ENCODE data around the gene CDH5. TPM values are rescaled to one million over a fixed set of nuclear protein-coding genes. Genes with fewer than 3 reads are reported as not detected.
"Not testable (repeated sequence)": the region's sequence is repeated elsewhere in the genome, so short reads cannot be mapped to it uniquely, and the experiment has no call there.

CDH5 gene
- total and polyA plus RNA-seq, 2 donors from 2014 or later = 13.9 to 41.3 TPM

DNA sequence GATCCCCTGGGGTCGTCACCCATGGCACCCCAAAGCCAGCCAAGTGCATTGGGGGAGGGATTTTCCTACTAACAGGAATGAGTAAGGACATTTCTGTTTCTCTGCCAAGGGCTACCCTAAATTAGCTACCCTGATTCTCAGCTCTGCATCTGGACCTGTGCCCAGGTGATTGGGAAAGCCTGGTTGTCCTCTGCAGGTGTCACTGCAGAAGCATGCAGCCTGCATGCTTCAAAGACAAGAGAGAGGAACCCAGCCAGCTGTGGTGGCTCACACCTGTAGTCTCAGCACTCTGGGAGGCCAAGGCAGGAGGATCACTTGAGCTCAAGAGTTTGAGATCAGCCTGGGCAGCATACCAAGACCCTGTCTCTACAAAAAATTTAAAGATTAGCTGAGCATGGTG, 80.2 kb downstream of the CDH5 start:
- intact Hi-C loops (cut with DNase I) = no loop called here
- H3K9ac ChIP-seq (ENCODE audit: low read length in 3 of 3) = no peak overlapping the region
- H3K27me3 ChIP-seq (ENCODE audit: control insufficient read depth, insufficient read depth, low read length) = no peaks in the 10 kb centered on the region
- H3K4me1 ChIP-seq (ENCODE audit: control insufficient read depth in 2 of 3, insufficient read depth in 2 of 3, low read depth in 1 of 3, low read length in 3 of 3) = no peaks in the 10 kb centered on the region
- no peak for TF ChIP-seq CTCF (IDR thresholded peaks at IDR 0.05; ENCODE audit: borderline replicate concordance, extremely low read depth, insufficient read depth)
- no peak for DNase-seq
- H3K36me3 ChIP-seq (ENCODE audit: control insufficient read depth in 2 of 3, insufficient read depth in 3 of 3, low read length in 3 of 3) = no peaks in the 10 kb centered on the region
- no peaks in the 10 kb centered on the region for H3K9me3 ChIP-seq (ENCODE audit: control insufficient read depth in 2 of 3, insufficient read depth in 1 of 3, low read length in 3 of 3)
- no peak overlapping the region for H3K4me3 ChIP-seq (ENCODE audit: low read length in 3 of 3)
- FAIRE-seq = no peak
- H3K27ac ChIP-seq (ENCODE audit: low read depth in 2 of 2, low read length in 2 of 2) = no peak overlapping the region

DNA sequence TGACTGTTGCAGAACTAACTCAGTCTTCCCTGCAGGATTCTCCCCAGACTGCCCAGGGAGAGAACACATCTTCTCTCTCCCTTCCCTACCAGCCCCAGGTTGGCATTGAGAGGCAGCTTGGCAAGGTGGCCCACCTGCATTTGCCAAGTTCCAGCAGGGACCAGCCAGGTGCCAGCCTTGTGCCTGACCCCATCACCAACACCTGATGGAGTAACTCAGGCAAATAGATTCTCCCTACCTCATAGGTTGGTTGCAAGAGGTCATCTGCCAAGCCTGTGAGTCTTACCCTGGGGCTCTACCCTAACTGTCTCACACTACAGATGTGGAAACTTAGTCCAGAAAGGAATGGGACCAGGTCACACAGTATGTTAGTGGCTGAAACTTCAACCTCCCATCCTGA, 81.0 kb downstream of the CDH5 start:
- no peak for TF ChIP-seq CTCF (IDR thresholded peaks at IDR 0.05; ENCODE audit: borderline replicate concordance, extremely low read depth, insufficient read depth)
- Histone ChIP-seq H3K4me1 (ENCODE audit: control insufficient read depth in 2 of 3, insufficient read depth in 2 of 3, low read depth in 1 of 3, low read length in 3 of 3) (no peaks in the 10 kb centered on the region), H3K27ac (ENCODE audit: low read depth in 2 of 2, low read length in 2 of 2) (no peak overlapping the region), H3K9me3 (ENCODE audit: control insufficient read depth in 2 of 3, insufficient read depth in 1 of 3, low read length in 3 of 3) (no peaks in the 10 kb centered on the region), H3K27me3 (ENCODE audit: control insufficient read depth, insufficient read depth, low read length) (no peaks in the 10 kb centered on the region), H3K9ac (ENCODE audit: low read length in 3 of 3) (no peak overlapping the region), H3K4me3 (ENCODE audit: low read length in 3 of 3) (no peak overlapping the region), H3K36me3 (ENCODE audit: control insufficient read depth in 2 of 3, insufficient read depth in 3 of 3, low read length in 3 of 3) (no peaks in the 10 kb centered on the region)
- DNase-seq = no peak
- intact Hi-C loops (cut with DNase I) = no loop called here
- FAIRE-seq = no peak

DNA sequence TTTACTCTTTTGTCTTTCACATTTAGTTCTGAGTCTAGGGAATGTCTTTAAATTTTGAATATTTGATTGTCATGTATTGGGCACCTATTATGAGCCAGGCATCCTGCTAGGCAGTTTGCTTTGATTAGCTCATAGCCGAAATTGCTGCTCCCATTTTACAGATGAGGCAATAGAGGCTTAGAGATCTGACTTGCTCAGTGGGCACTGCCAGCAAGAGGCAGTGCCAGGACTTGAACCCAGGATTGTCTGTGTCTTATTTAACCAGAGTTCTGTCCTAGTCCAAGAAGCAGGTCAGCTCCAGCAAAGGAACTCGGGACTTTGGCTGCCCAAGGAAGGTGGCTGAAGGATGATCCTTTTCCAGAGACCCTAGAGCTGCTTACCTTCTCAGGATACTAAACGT, 85.1 kb downstream of the CDH5 start:
- Histone ChIP-seq H3K36me3 (ENCODE audit: control insufficient read depth in 2 of 3, insufficient read depth in 3 of 3, low read length in 3 of 3) (no peaks in the 10 kb centered on the region), H3K27me3 (ENCODE audit: control insufficient read depth, insufficient read depth, low read length) (no peaks in the 10 kb centered on the region), H3K4me3 (ENCODE audit: low read length in 3 of 3) (no peak overlapping the region), H3K9ac (ENCODE audit: low read length in 3 of 3) (no peak overlapping the region), H3K27ac (ENCODE audit: low read depth in 2 of 2, low read length in 2 of 2) (no peak overlapping the region), H3K9me3 (ENCODE audit: control insufficient read depth in 2 of 3, insufficient read depth in 1 of 3, low read length in 3 of 3) (no peaks in the 10 kb centered on the region), H3K4me1 (ENCODE audit: control insufficient read depth in 2 of 3, insufficient read depth in 2 of 3, low read depth in 1 of 3, low read length in 3 of 3) (no peaks in the 10 kb centered on the region)
- FAIRE-seq (no peak), DNase-seq (no peak)
- no peak for TF ChIP-seq CTCF (IDR thresholded peaks at IDR 0.05; ENCODE audit: borderline replicate concordance, extremely low read depth, insufficient read depth)
- intact Hi-C loops (cut with DNase I) = no loop called here

GRCh38 chr16:66453230-66453629, 86.7 kb downstream of the CDH5 start:
- FAIRE-seq; H3K9me3 ChIP-seq (ENCODE audit: control insufficient read depth in 2 of 3, insufficient read depth in 1 of 3, low read length in 3 of 3); intact Hi-C loops (cut with DNase I); H3K27ac ChIP-seq (ENCODE audit: low read depth in 2 of 2, low read length in 2 of 2); H3K36me3 ChIP-seq (ENCODE audit: control insufficient read depth in 2 of 3, insufficient read depth in 3 of 3, low read length in 3 of 3); H3K4me3 ChIP-seq (ENCODE audit: low read length in 3 of 3); H3K4me1 ChIP-seq (ENCODE audit: control insufficient read depth in 2 of 3, insufficient read depth in 2 of 3, low read depth in 1 of 3, low read length in 3 of 3); H3K9ac ChIP-seq (ENCODE audit: low read length in 3 of 3); H3K27me3 ChIP-seq (ENCODE audit: control insufficient read depth, insufficient read depth, low read length); DNase-seq: not testable (repeated sequence)

Other genes starting within 250 kb of the CDH5 start
- 2.4 TPM for gene BEAN1, start 60.6 kb downstream of the CDH5 start, total RNA-seq
- gene BEAN1, start 60.6 kb downstream of the CDH5 start, polyA plus RNA-seq (ENCODE audit: insufficient read depth, low read depth, low replicate concordance) = 0.47 TPM
- gene TK2, start 183.4 kb downstream of the CDH5 start, total RNA-seq = 44.2 TPM
- 31.0 TPM for gene TK2, start 183.4 kb downstream of the CDH5 start, polyA plus RNA-seq (ENCODE audit: insufficient read depth, low read depth, low replicate concordance)
- gene CKLF, start 185.9 kb downstream of the CDH5 start, total RNA-seq = 42.4 TPM
- 28.7 TPM for gene CKLF, start 185.9 kb downstream of the CDH5 start, polyA plus RNA-seq (ENCODE audit: insufficient read depth, low read depth, low replicate concordance)
- 4.6 TPM for gene CMTM1, start 199.7 kb downstream of the CDH5 start, total RNA-seq
- not detected for gene CMTM1, start 199.7 kb downstream of the CDH5 start, polyA plus RNA-seq (ENCODE audit: insufficient read depth, low read depth, low replicate concordance)
- gene CMTM2, start 212.8 kb downstream of the CDH5 start, total RNA-seq = 0.25 TPM
- gene CMTM2, start 212.8 kb downstream of the CDH5 start, polyA plus RNA-seq (ENCODE audit: insufficient read depth, low read depth, low replicate concordance) = not detected
- gene CMTM3, start 238.0 kb downstream of the CDH5 start, total RNA-seq = 22.9 TPM
- 13.8 TPM for gene CMTM3, start 238.0 kb downstream of the CDH5 start, polyA plus RNA-seq (ENCODE audit: insufficient read depth, low read depth, low replicate concordance)

Data from kidney (tissue), 14 donors.